HepG2 (cell line): ENCODE measurements around the gene THEM4. TPM values are rescaled to one million over a fixed set of nuclear protein-coding genes. Genes with fewer than 3 reads are reported as not detected.

ENCODE experiments used
- ATAC-seq: fragments of 200-7000 bp; cut with Tn5 transposase; 3 replicates; pipeline ENCODE4 v1.9.1; 2020; ENCODE audit warnings: mild to moderate bottlenecking, moderate library complexity
- BruUV-seq: library from RNA; stranded (reverse); fragments of 400-500 nt; replicated peaks from 2 replicates; lab custom pipeline; 2021; lab: Mats Ljungman, UMichigan
- CTCF ChIA-PET: fragments of 300-600 bp; formaldehyde crosslinking; extraction: SDS; loops from one replicate; lab custom pipeline; 2021; ENCODE audit warnings: low total read pairs, inconsistent platforms, low intra/inter-chr PET ratio; lab: Yijun Ruan, JAX
- POLR2A ChIA-PET: fragments of 350-600 bp; sonication (Branson Sonifier 250); formaldehyde crosslinking; loops from one replicate; lab custom pipeline; 2020; ENCODE audit warnings: antibody characterized with exemption, inconsistent platforms; lab: Yijun Ruan, JAX
- DNase-seq: peaks from one replicate; pipeline ENCODE4 v3.0.0-alpha.2; 2015; ENCODE audit warnings: low spot score
- FAIRE-seq: peaks from 3 replicates; lab custom pipeline; 2011; peaks lifted over from hg19 to GRCh38; lab: Jason Lieb, UNC
- H2AFZ ChIP-seq: one replicate; pipeline ENCODE4 v1.6.1; 2011; ENCODE audit warnings: low read length, inconsistent platforms
- H3K27ac ChIP-seq: fragments of 300-600 bp; 3 replicates; pipeline ENCODE4 v1.8.0; 2011; ENCODE audit warnings: mixed run types, mild to moderate bottlenecking, mixed read lengths, low read length, inconsistent platforms; ENCODE audit not compliant: insufficient read depth; ENCODE audit errors: extremely low read length
- H3K27me3 ChIP-seq, 2 experiments: fragments of 200-600 bp in 1 of 2; 2 replicates in 1 of 2; 3 replicates in 1 of 2; pipeline versions ENCODE4 v1.6.0 to v1.8.0; 2011; ENCODE audit warnings: low read length in 2 of 2, mild to moderate bottlenecking in 2 of 2, moderate library complexity in 2 of 2, inconsistent platforms in 1 of 2; ENCODE audit not compliant: insufficient read depth in 2 of 2, control insufficient read depth in 1 of 2
- H3K36me3 ChIP-seq, 2 experiments: fragments of 200-600 bp in 1 of 2; replicated peaks in 1 of 2; 2 replicates in 1 of 2; 3 replicates in 1 of 2; pipeline versions ENCODE4 v1.5.1 to v1.8.0; 2011; ENCODE audit warnings: low read length in 2 of 2, inconsistent platforms in 1 of 2; ENCODE audit not compliant: insufficient read depth in 2 of 2, control insufficient read depth in 1 of 2
- H3K4me1 ChIP-seq: 2 replicates; pipeline ENCODE4 v1.5.1; 2012; ENCODE audit warnings: low read length, inconsistent platforms; ENCODE audit not compliant: insufficient read depth
- H3K4me2 ChIP-seq: 2 replicates; pipeline ENCODE4 v1.6.0; 2011; ENCODE audit warnings: low read depth, low read length, inconsistent platforms
- H3K4me3 ChIP-seq, 3 experiments: fragments of 200-600 bp in 1 of 3; sonication (generic), shearing (Covaris generic) in 1 of 3; replicated peaks in 1 of 3; 2 replicates each; pipeline ENCODE4 v1.5.1; 2011 to 2016; ENCODE audit warnings: low read length in 3 of 3, inconsistent platforms in 2 of 3, low read depth in 2 of 3, mild to moderate bottlenecking in 2 of 3, control low read depth in 1 of 3, mixed read lengths in 1 of 3; ENCODE audit not compliant: insufficient read depth in 1 of 3
- H3K79me2 ChIP-seq: one replicate; pipeline ENCODE4 v1.6.1; 2011; ENCODE audit warnings: low read length, inconsistent platforms; ENCODE audit not compliant: insufficient read depth
- H3K9ac ChIP-seq: 2 replicates; pipeline ENCODE4 v1.6.0; 2011; ENCODE audit warnings: mild to moderate bottlenecking, low read depth, low read length, inconsistent platforms; ENCODE audit not compliant: insufficient read depth
- H3K9me3 ChIP-seq: 2 replicates; pipeline ENCODE4 v1.5.1; 2012; ENCODE audit warnings: mild to moderate bottlenecking, low read length
- H4K20me1 ChIP-seq: 2 replicates; pipeline ENCODE4 v1.6.0; 2011; ENCODE audit warnings: inconsistent platforms, mild to moderate bottlenecking, low read length, moderate library complexity; ENCODE audit not compliant: insufficient read depth
- CENPT ChIP-seq: sonication (generic); formaldehyde crosslinking; IDR thresholded peaks from 2 replicates; pipeline ENCODE4 v1.8.0; 2022; ENCODE audit warnings: low read depth, mild to moderate bottlenecking, moderate library complexity, missing genetic modification reagents
- ISX ChIP-seq: sonication (generic); formaldehyde crosslinking; conservative IDR thresholded peaks from 2 replicates; pipeline ENCODE4 v1.5.0; 2020; ENCODE audit warnings: missing genetic modification reagents
- MIXL1 ChIP-seq: IDR thresholded peaks from 2 replicates; pipeline ENCODE4 v1.6.1; 2016
- SRSF9 ChIP-seq: fragments of 200-400 bp; formaldehyde crosslinking; IDR thresholded peaks from 2 replicates; pipeline ENCODE4 v1.6.1; 2018; ENCODE audit warnings: borderline replicate concordance, mild to moderate bottlenecking, low read depth, low read length; ENCODE audit not compliant: insufficient read depth, poor library complexity, severe bottlenecking
- ZNF264 ChIP-seq: sonication (generic); formaldehyde crosslinking; IDR thresholded peaks from 2 replicates; pipeline ENCODE4 v1.4.0; 2020; ENCODE audit warnings: missing genetic modification reagents
- ZNF329 ChIP-seq: sonication (generic); formaldehyde crosslinking; IDR thresholded peaks from 2 replicates; pipeline ENCODE4 v1.9.0; 2021; ENCODE audit warnings: low read depth, mild to moderate bottlenecking, missing genetic modification reagents
- ZNF496 ChIP-seq: sonication (generic); formaldehyde crosslinking; IDR thresholded peaks from 2 replicates; pipeline ENCODE4 v1.8.1; 2023; ENCODE audit warnings: mild to moderate bottlenecking, moderate library complexity, missing genetic modification reagents; ENCODE audit not compliant: insufficient replicate concordance
- ZNF558 ChIP-seq: sonication (generic); formaldehyde crosslinking; IDR thresholded peaks from 2 replicates; pipeline ENCODE4 v1.9.0; 2022; ENCODE audit warnings: mild to moderate bottlenecking, missing genetic modification reagents, borderline replicate concordance
- WGBS: methylation state at CpG from one replicate; pipeline ENCODE4 v1.1.6; 2017; ENCODE audit warnings: low lambda C conversion rate; 5-methylcytosine and 5-hydroxymethylcytosine counted together
- in situ Hi-C: cut with HindIII; loops from 2 replicates; pipeline ENCODE4 v1.10.0; 2017; ENCODE audit warnings: low pct_unique_long_range_greater_than_20kb; ENCODE audit not compliant: extremely low pct_ligation_motif_present
- intact Hi-C: fragments of 100-400 bp; cut with micrococcal nuclease; formaldehyde crosslinking; loops from one replicate; pipeline ENCODE4 v1.10.0; 2022; ENCODE audit not compliant: unreplicated experiment
- polyA plus RNA-seq, 8 experiments: library from polyadenylated mRNA; depleted of rRNA in 3 of 8; stranded (reverse) in 7 of 8; unstranded in 1 of 8; fragments of >200 nt; fragmentation: Illumina TruSeq in 4 of 8; extraction: Trizol in 4 of 8; gene quantifications; 2 replicates each; pipeline versions ENCODE4 v1.2.1 to v1.2.3, GENCODE V29; 2011 to 2016; ENCODE audit warnings: low read depth in 4 of 8, missing spikeins in 1 of 8, mixed read lengths in 1 of 8; ENCODE audit not compliant: insufficient read depth in 1 of 8
- total RNA-seq, 5 experiments: library from RNA; depleted of rRNA; stranded (reverse); fragments of >200 nt; fragmentation: Illumina TruSeq; extraction: Trizol; gene quantifications; 2 replicates each; pipeline ENCODE4 v1.2.3, GENCODE V29; 2016; ENCODE audit warnings: low read depth in 1 of 5
- TF ChIP-seq, protein P1 (sequence below): sonication (generic); formaldehyde crosslinking; IDR thresholded peaks from 2 replicates; pipeline ENCODE4 v1.4.0; 2020; ENCODE audit warnings: missing genetic modification reagents
- TF ChIP-seq, protein P2 (sequence below): sonication (generic); formaldehyde crosslinking; IDR thresholded peaks from 2 replicates; pipeline ENCODE4 v1.8.0; 2022; ENCODE audit warnings: mild to moderate bottlenecking, missing genetic modification reagents, borderline replicate concordance
- TF ChIP-seq, protein P3 (sequence below): sonication (generic); formaldehyde crosslinking; conservative IDR thresholded peaks from 2 replicates; pipeline ENCODE4 v1.4.0; 2020; ENCODE audit warnings: mild to moderate bottlenecking, missing genetic modification reagents, moderate library complexity
- TF ChIP-seq, protein P4 (sequence below): IDR thresholded peaks from 2 replicates; pipeline ENCODE4 v1.6.1; 2016; ENCODE audit warnings: control low read depth

Gene THEM4
- total and polyA plus RNA-seq, 2 of the 13 experiments (the other 11 are each of a cell fraction or from before 2014, with no cell fraction given) = 10.9 to 13.9 TPM

DNA sequence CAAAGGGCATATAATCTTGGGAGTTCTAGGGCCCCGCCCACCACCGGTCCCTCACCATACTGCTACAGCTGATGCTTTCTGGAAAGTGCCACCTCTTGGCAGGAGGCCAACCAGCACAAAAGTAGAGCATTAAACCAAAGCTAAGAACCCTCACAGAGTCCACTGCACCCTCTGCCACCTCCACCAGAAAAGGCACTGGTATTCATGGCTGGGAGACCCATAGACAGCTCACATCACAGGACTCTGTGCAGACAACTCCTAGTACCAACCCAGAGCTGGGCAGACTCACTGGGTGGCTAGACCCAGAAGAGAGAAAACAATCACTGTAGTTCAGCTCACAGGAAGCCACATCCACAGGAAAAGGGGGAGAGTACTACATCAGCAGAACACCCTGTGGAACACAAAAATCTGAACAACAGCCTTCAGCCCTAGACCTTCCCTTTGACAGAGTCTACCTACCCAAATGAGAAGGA lies 10.8 kb downstream of the THEM4 start (continued):
- TF ChIP-seq, protein P1, sequence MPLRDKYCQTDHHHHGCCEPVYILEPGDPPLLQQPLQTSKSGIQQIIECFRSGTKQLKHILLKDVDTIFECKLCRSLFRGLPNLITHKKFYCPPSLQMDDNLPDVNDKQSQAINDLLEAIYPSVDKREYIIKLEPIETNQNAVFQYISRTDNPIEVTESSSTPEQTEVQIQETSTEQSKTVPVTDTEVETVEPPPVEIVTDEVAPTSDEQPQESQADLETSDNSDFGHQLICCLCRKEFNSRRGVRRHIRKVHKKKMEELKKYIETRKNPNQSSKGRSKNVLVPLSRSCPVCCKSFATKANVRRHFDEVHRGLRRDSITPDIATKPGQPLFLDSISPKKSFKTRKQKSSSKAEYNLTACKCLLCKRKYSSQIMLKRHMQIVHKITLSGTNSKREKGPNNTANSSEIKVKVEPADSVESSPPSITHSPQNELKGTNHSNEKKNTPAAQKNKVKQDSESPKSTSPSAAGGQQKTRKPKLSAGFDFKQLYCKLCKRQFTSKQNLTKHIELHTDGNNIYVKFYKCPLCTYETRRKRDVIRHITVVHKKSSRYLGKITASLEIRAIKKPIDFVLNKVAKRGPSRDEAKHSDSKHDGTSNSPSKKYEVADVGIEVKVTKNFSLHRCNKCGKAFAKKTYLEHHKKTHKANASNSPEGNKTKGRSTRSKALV = no peak
- TF ChIP-seq, protein P2, sequence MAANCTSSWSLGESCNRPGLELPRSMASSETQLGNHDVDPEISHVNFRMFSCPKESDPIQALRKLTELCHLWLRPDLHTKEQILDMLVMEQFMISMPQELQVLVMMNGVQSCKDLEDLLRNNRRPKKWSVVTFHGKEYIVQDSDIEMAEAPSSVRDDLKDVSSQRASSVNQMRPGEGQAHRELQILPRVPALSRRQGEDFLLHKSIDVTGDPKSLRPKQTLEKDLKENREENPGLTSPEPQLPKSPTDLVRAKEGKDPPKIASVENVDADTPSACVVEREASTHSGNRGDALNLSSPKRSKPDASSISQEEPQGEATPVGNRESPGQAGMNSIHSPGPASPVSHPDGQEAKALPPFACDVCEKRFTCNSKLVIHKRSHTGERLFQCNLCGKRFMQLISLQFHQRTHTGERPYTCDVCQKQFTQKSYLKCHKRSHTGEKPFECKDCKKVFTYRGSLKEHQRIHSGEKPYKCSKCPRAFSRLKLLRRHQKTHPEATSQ (CRISPR knock-in tag) = no peak
- no peak for TF ChIP-seq MIXL1

DNA sequence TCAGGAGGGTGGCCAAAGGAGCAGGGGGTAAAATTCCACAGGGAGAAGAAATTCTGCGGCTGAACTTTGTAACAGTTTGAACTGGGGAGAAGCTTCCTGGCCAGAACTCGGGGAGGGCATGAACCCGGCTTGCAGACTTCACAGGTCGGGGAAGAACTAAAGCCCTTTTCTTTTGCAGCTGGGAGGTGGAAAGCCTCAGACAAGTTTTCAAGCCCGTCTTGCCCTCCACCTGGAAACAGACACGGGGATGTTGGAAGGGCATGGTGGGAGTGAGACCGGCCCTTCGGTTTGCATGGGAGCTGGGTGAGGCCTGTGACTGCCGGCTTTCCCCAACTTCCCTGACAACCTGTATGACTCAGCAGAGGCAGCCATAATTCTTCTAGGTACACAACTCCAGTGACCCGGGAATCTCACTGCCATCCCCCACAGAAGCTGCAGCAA lies 11.3 kb downstream of the THEM4 start:
- Histone ChIP-seq H3K4me3 (no peak overlapping the region), H3K4me1 (peaks cover 10% of the 10 kb centered on the region; the same call in 1 of the 2 replicates), H3K27ac (no peak overlapping the region), H3K9me3 (peaks cover 22% of the 10 kb centered on the region; the same call in 1 of the 2 replicates), H3K27me3 (no peaks in the 10 kb centered on the region), H3K9ac (no peak overlapping the region), H4K20me1 (no peaks in the 10 kb centered on the region), H3K36me3 (peaks cover 2 to 7% of the 10 kb centered on the region in 2 experiments; a peak in 2 of 5 replicates), H3K79me2 (peaks cover 2% of the 10 kb centered on the region), H3K4me2 (no peak overlapping the region), H2AFZ (no peak overlapping the region)
- FAIRE-seq (no peak), ATAC-seq (no peak), DNase-seq (no peak)
- in situ Hi-C loops (no loop called here), intact Hi-C loops (no loop called here)
- TF ChIP-seq, protein P3, sequence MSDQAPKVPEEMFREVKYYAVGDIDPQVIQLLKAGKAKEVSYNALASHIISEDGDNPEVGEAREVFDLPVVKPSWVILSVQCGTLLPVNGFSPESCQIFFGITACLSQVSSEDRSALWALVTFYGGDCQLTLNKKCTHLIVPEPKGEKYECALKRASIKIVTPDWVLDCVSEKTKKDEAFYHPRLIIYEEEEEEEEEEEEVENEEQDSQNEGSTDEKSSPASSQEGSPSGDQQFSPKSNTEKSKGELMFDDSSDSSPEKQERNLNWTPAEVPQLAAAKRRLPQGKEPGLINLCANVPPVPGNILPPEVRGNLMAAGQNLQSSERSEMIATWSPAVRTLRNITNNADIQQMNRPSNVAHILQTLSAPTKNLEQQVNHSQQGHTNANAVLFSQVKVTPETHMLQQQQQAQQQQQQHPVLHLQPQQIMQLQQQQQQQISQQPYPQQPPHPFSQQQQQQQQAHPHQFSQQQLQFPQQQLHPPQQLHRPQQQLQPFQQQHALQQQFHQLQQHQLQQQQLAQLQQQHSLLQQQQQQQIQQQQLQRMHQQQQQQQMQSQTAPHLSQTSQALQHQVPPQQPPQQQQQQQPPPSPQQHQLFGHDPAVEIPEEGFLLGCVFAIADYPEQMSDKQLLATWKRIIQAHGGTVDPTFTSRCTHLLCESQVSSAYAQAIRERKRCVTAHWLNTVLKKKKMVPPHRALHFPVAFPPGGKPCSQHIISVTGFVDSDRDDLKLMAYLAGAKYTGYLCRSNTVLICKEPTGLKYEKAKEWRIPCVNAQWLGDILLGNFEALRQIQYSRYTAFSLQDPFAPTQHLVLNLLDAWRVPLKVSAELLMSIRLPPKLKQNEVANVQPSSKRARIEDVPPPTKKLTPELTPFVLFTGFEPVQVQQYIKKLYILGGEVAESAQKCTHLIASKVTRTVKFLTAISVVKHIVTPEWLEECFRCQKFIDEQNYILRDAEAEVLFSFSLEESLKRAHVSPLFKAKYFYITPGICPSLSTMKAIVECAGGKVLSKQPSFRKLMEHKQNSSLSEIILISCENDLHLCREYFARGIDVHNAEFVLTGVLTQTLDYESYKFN = no peak
- TF ChIP-seq, protein P4, sequence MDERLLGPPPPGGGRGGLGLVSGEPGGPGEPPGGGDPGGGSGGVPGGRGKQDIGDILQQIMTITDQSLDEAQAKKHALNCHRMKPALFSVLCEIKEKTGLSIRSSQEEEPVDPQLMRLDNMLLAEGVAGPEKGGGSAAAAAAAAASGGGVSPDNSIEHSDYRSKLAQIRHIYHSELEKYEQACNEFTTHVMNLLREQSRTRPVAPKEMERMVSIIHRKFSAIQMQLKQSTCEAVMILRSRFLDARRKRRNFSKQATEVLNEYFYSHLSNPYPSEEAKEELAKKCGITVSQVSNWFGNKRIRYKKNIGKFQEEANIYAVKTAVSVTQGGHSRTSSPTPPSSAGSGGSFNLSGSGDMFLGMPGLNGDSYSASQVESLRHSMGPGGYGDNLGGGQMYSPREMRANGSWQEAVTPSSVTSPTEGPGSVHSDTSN = no peak
- TF ChIP-seq ZNF329 (CRISPR knock-in tag) (no peak), ZNF264 (CRISPR knock-in tag) (no peak), SRSF9 (no peak), ISX (CRISPR knock-in tag) (no peak), ZNF558 (no peak), CENPT (CRISPR knock-in tag) (no peak), ZNF496 (CRISPR knock-in tag) (no peak)
- no TSS peak for BruUV-seq
- WGBS = 92% methylated on average over 10 of the region's 10 CpGs
- ChIA-PET POLR2A (no interaction called here), CTCF (no interaction called here)
